ENCODE data around the gene DTX1. TPM values are rescaled to one million over a fixed set of nuclear protein-coding genes. Genes with fewer than 3 reads are reported as not detected.

Gene DTX1
- total and polyA plus RNA-seq, 2 of the 8 experiments (the other 6 are each of a cell fraction or from before 2014, with no cell fraction given), result 4.7 to 6.9 TPM

DNA sequence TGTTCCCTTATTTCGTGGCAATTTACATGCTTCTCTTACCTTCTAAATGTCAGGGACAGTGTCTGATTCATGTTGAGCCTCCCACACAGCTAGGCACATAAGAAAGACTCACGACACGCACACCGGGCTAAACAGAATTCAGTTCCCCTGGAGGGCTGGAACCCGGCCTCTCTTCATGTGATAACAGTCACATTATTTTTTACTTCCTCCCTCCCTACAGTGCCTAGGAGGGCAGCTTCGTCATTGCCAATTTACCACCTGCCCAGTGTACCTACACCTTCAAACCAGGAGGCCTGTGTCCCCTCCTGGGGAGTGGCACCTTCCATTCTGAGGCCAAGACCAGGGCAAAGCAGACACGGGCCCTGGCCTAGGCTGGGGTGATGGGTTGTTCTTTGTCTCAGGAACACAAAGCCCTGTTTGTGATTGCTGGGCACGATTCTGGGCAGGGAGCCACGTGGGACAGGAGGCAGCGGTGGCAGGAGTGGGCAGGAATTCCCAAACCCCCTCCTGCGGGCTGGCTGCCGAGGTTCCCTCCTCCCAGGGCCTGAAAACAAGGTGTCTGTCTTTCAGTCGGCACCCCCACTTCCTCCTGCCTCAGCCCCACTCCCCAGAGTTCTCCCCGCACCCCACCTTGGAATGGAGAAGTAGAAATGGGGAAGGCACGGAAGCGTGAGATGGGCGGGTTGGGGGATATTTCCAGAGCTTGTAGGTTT is 85.8 kb downstream of the DTX1 start (continued):
- TF ChIP-seq ATF3 (IDR thresholded peaks at IDR 0.05; ENCODE audit: insufficient read depth, low read depth, low read length), result no peak
- TF ChIP-seq CBX8 (IDR thresholded peaks at IDR 0.05; ENCODE audit: borderline replicate concordance, low read depth, low read length), result no peak
- TF ChIP-seq POLR2A (IDR thresholded peaks at IDR 0.05; ENCODE audit: control extremely low read depth in 1 of 2, low read depth in 2 of 2, low read length in 2 of 2), result no peak
- TF ChIP-seq PHF8 (conservative IDR thresholded peaks at IDR 0.05; ENCODE audit: low read depth, low read length), result no peak
- TF ChIP-seq CREB1 (IDR thresholded peaks at IDR 0.05), result no peak
- TF ChIP-seq, protein P1, sequence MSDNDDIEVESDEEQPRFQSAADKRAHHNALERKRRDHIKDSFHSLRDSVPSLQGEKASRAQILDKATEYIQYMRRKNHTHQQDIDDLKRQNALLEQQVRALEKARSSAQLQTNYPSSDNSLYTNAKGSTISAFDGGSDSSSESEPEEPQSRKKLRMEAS (IDR thresholded peaks at IDR 0.05), result no peak
- TF ChIP-seq, protein P2, sequence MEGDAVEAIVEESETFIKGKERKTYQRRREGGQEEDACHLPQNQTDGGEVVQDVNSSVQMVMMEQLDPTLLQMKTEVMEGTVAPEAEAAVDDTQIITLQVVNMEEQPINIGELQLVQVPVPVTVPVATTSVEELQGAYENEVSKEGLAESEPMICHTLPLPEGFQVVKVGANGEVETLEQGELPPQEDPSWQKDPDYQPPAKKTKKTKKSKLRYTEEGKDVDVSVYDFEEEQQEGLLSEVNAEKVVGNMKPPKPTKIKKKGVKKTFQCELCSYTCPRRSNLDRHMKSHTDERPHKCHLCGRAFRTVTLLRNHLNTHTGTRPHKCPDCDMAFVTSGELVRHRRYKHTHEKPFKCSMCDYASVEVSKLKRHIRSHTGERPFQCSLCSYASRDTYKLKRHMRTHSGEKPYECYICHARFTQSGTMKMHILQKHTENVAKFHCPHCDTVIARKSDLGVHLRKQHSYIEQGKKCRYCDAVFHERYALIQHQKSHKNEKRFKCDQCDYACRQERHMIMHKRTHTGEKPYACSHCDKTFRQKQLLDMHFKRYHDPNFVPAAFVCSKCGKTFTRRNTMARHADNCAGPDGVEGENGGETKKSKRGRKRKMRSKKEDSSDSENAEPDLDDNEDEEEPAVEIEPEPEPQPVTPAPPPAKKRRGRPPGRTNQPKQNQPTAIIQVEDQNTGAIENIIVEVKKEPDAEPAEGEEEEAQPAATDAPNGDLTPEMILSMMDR (IDR thresholded peaks at IDR 0.05; ENCODE audit: control extremely low read depth in 1 of 3, insufficient read depth in 1 of 3, low read depth in 1 of 3, low read length in 3 of 3), result no peak
- no peak for TF ChIP-seq TEAD4 (IDR thresholded peaks at IDR 0.05; ENCODE audit: low read depth, low read length)
- TF ChIP-seq HDAC2 (IDR thresholded peaks at IDR 0.05; ENCODE audit: borderline replicate concordance in 1 of 2, low read depth in 2 of 2, low read length in 2 of 2), result no peak
- TF ChIP-seq SIN3A (conservative IDR thresholded peaks at IDR 0.05 in 1 of 2, IDR thresholded peaks at IDR 0.05 in 1 of 2; ENCODE audit: low read depth in 1 of 2, low read length in 2 of 2), result no peak
- no peak for TF ChIP-seq TAF1 (IDR thresholded peaks at IDR 0.05; ENCODE audit: low read depth, low read length)
- TF ChIP-seq YY1 (IDR thresholded peaks at IDR 0.05; ENCODE audit: low read depth, low read length), result no peak
- no peak for TF ChIP-seq RXRA (IDR thresholded peaks at IDR 0.05; ENCODE audit: insufficient read depth, low read depth, low read length)
